ENCODE measurements around the gene RPP30. TPM values are rescaled to one million over a fixed set of nuclear protein-coding genes. Genes with fewer than 3 reads are reported as not detected.

Gene RPP30
- total and polyA plus RNA-seq, 2 experiments from 2014 or later: 31.3 to 54.6 TPM

GRCh38 chr10:90862908-90863514, 8.8 kb upstream of the RPP30 start:
- in situ Hi-C loops (cut with MboI): no loop called here
- peaks cover 18% of the 10 kb centered on the region for H3F3A ChIP-seq (ENCODE audit: insufficient read depth)
- DNase-seq: peak; percentile 72
- H4K20me1 ChIP-seq (ENCODE audit: insufficient read depth): no peaks in the 10 kb centered on the region
- H2AFZ ChIP-seq: no peak overlapping the region
- no peaks in the 10 kb centered on the region for H3K79me2 ChIP-seq (ENCODE audit: insufficient read depth)
- 23 to 26% methylated on average over 2 of the region's 2 CpGs for WGBS, 2 experiments (ENCODE audit: low coverage in 1 of 2, low lambda C conversion rate in 2 of 2, missing lambda C conversion rate in 2 of 2)
- H3K27me3 ChIP-seq (replicated peaks; ENCODE audit: insufficient read depth): no peaks in the 10 kb centered on the region
- no peak overlapping the region for H3K9ac ChIP-seq
- TF ChIP-seq EZH2 (IDR thresholded peaks at IDR 0.05; ENCODE audit: insufficient read depth, poor library complexity, severe bottlenecking) (no peak), EZH2phosphoT487 (IDR thresholded peaks at IDR 0.05; ENCODE audit: insufficient read depth, low read depth) (no peak)
- no peaks in the 10 kb centered on the region for H3K36me3 ChIP-seq (ENCODE audit: low read depth)
- peaks cover 21% of the 10 kb centered on the region for H3K4me1 ChIP-seq (ENCODE audit: insufficient read depth)
- no peaks in the 10 kb centered on the region for H3K9me2 ChIP-seq (ENCODE audit: insufficient read depth)
- H3K9me3 ChIP-seq (ENCODE audit: low read depth): no peaks in the 10 kb centered on the region
- no peak overlapping the region for H3K4me3 ChIP-seq
- no peak overlapping the region for H3K27ac ChIP-seq
- no peak overlapping the region for H3K4me2 ChIP-seq (ENCODE audit: unreplicated experiment)

- 33 to 34% methylated on average over 3 of the region's 3 CpGs for WGBS, 2 experiments (ENCODE audit: low coverage in 1 of 2, low lambda C conversion rate in 2 of 2, missing lambda C conversion rate in 2 of 2)
- Histone ChIP-seq H3K27ac (no peak overlapping the region), H3K79me2 (ENCODE audit: insufficient read depth) (no peaks in the 10 kb centered on the region), H4K20me1 (ENCODE audit: insufficient read depth) (no peaks in the 10 kb centered on the region), H3F3A (ENCODE audit: insufficient read depth) (no peaks in the 10 kb centered on the region), H3K9me2 (ENCODE audit: insufficient read depth) (no peaks in the 10 kb centered on the region), H3K4me1 (ENCODE audit: insufficient read depth) (no peaks in the 10 kb centered on the region), H3K4me2 (ENCODE audit: unreplicated experiment) (no peak overlapping the region), H3K27me3 (replicated peaks; ENCODE audit: insufficient read depth) (no peaks in the 10 kb centered on the region), H3K36me3 (ENCODE audit: low read depth) (no peaks in the 10 kb centered on the region), H2AFZ (no peak overlapping the region), H3K9ac (no peak overlapping the region), H3K9me3 (ENCODE audit: low read depth) (no peaks in the 10 kb centered on the region), H3K4me3 (no peak overlapping the region)
- DNase-seq: peak; percentile 69
- in situ Hi-C loops (cut with MboI): no loop called here
- TF ChIP-seq EZH2phosphoT487 (IDR thresholded peaks at IDR 0.05; ENCODE audit: insufficient read depth, low read depth) (no peak), EZH2 (IDR thresholded peaks at IDR 0.05; ENCODE audit: insufficient read depth, poor library complexity, severe bottlenecking) (no peak)
Observed at GRCh38 chr10:90865401-90865800, 6.4 kb upstream of the RPP30 start.

GRCh38 chr10:90866050-90866598, 5.7 kb upstream of the RPP30 start:
- no peak for DNase-seq
- Histone ChIP-seq H3K36me3 (ENCODE audit: low read depth) (no peaks in the 10 kb centered on the region), H3K4me1 (ENCODE audit: insufficient read depth) (no peaks in the 10 kb centered on the region), H2AFZ (no peak overlapping the region), H3K4me2 (ENCODE audit: unreplicated experiment) (no peak overlapping the region), H3K4me3 (no peak overlapping the region), H3K9ac (no peak overlapping the region), H4K20me1 (ENCODE audit: insufficient read depth) (no peaks in the 10 kb centered on the region), H3K27ac (no peak overlapping the region), H3F3A (ENCODE audit: insufficient read depth) (no peaks in the 10 kb centered on the region), H3K9me3 (ENCODE audit: low read depth) (no peaks in the 10 kb centered on the region), H3K27me3 (replicated peaks; ENCODE audit: insufficient read depth) (no peaks in the 10 kb centered on the region), H3K9me2 (ENCODE audit: insufficient read depth) (no peaks in the 10 kb centered on the region), H3K79me2 (ENCODE audit: insufficient read depth) (no peaks in the 10 kb centered on the region)
- 49 to 60% methylated on average over 4 of the region's 4 CpGs for WGBS, 2 experiments (ENCODE audit: low coverage in 1 of 2, low lambda C conversion rate in 2 of 2, missing lambda C conversion rate in 2 of 2)
- in situ Hi-C loops (cut with MboI): no loop called here
- no peak for TF ChIP-seq EZH2 (IDR thresholded peaks at IDR 0.05; ENCODE audit: insufficient read depth, poor library complexity, severe bottlenecking)
- TF ChIP-seq EZH2phosphoT487 (IDR thresholded peaks at IDR 0.05; ENCODE audit: insufficient read depth, low read depth): no peak

- Histone ChIP-seq H3K79me2 (ENCODE audit: insufficient read depth) (peaks cover 33% of the 10 kb centered on the region), H3F3A (ENCODE audit: insufficient read depth) (0 out of 2 replicates have a peak, but pooled peaks cover 6% of the 10 kb centered on the region), H3K9me2 (ENCODE audit: insufficient read depth) (no peaks in the 10 kb centered on the region), H3K4me3 (peak overlapping the region; percentile 91), H4K20me1 (ENCODE audit: insufficient read depth) (no peaks in the 10 kb centered on the region; the same call in 1 of the 2 replicates), H3K27me3 (replicated peaks; ENCODE audit: insufficient read depth) (no peaks in the 10 kb centered on the region), H3K9me3 (ENCODE audit: low read depth) (no peaks in the 10 kb centered on the region), H3K4me2 (ENCODE audit: unreplicated experiment) (peak overlapping the region; percentile 99), H3K4me1 (ENCODE audit: insufficient read depth) (peaks cover 12% of the 10 kb centered on the region), H3K9ac (peak overlapping the region; percentile 83), H2AFZ (peak overlapping the region; percentile 98), H3K36me3 (ENCODE audit: low read depth) (peaks cover 10% of the 10 kb centered on the region; the same call in 1 of the 2 replicates), H3K27ac (peak overlapping the region; percentile 54)
- in situ Hi-C loops (cut with MboI): no loop called here
- DNase-seq: peak; percentile 78
- no peak for TF ChIP-seq EZH2 (IDR thresholded peaks at IDR 0.05; ENCODE audit: insufficient read depth, poor library complexity, severe bottlenecking)
- no peak for TF ChIP-seq EZH2phosphoT487 (IDR thresholded peaks at IDR 0.05; ENCODE audit: insufficient read depth, low read depth)
- WGBS, 2 experiments (ENCODE audit: low coverage in 1 of 2, low lambda C conversion rate in 2 of 2, missing lambda C conversion rate in 2 of 2): 1 to 2% methylated on average over 14 of the region's 14 CpGs
Observed at GRCh38 chr10:90871279-90871765, 452 bp upstream of the RPP30 start.

Data from GM23248 (cell line).